Left colon (tissue), 2 donors: Measurements from ENCODE around the gene GNAO1. TPM values are rescaled to one million over a fixed set of nuclear protein-coding genes. Genes with fewer than 3 reads are reported as not detected.

ENCODE experiments used
- ATAC-seq: fragments of 200-7000 bp; cut with Tn5 transposase; one replicate; pipeline ENCODE4 v1.9.1; 2020; ENCODE audit warnings: mild to moderate bottlenecking, moderate library complexity
- DNase-seq, 2 donors: peaks; one replicate each; pipeline ENCODE4 v3.0.0-alpha.2; 2020
- intact Hi-C, 2 donors: fragments of 100-400 bp; cut with DNase I in 1 of 2; cut with micrococcal nuclease in 1 of 2; formaldehyde crosslinking; loops; one replicate each; pipeline versions ENCODE4 v1.11.2 to v1.14.0; 2022; cut with DNase I, micrococcal nuclease
- total RNA-seq, 2 donors: library from RNA; stranded (reverse); fragmentation: NEBNext Ultra II Directional; extraction: Animal tissue kit (Norgen Biotek cat#: 25700); gene quantifications; one replicate each; pipeline ENCODE4 v1.2.1, GENCODE V29; 2021
- donor health status: DM: no; HTN: no; CAD: no.
- donor health status: DM: yes; HTN: yes; CAD: no.

GNAO1 gene
- total RNA-seq, 2 donors from 2014 or later = 3.6 to 14.1 TPM

DNA sequence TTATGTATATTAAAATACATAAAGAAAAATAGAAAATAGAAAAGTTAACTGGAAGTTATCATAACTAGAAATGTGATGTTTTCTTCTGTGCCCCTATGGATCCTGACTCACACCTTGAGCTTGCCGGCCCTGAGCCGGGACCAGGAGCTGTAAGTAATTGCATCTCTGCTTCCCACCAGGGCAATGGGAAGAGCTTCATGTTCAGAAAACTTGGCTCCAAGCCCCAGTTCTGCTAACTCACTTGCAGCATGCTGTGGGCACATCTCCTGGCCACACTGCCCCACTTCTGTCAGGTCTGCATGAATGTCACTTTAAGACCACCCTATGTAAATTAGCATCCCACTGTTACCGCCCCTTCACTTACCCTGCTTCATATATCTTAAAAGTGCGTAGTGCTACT lies 37.2 kb downstream of the GNAO1 start:
- ATAC-seq = no peak
- no peak for DNase-seq
- intact Hi-C loops = no loop called here

DNA sequence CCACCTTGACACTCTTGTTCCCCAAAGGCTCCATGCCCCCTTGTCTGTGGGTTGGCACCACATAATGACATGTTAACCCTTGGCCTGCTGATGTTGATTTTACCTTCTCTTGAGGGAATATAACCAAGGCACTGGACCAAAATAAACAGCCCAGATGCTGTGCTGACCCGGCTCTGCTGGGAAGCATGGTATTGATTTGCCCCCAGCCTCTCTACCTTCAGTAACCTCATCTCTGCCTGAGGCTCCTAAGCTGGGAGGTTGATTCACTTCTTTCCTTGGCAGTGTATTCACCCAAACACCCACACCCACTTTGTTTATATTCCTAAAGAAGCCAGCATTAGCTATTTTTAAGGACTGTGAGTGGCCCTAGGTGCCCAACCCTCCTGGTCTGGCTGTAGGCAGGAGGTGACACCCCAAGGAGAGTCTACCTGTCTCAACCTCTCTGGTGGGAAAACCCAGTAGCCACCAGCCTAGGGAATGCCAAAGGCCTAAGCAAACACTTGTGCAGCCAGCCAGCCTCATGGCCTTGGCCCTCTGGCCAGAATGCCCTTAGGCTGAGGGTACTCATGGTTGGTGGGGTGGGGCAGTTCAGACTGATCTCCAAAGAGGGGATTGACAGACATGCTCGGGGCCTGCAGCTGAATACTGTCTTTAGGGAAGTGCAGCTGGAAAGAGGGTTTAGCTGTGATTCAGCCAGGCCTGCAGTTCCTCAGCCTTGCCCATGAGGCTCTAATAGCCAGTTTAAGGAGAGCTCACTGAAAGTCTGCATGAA lies 42.7 kb downstream of the GNAO1 start:
- no peak for DNase-seq
- intact Hi-C loops = no loop called here
- no peak for ATAC-seq

DNA sequence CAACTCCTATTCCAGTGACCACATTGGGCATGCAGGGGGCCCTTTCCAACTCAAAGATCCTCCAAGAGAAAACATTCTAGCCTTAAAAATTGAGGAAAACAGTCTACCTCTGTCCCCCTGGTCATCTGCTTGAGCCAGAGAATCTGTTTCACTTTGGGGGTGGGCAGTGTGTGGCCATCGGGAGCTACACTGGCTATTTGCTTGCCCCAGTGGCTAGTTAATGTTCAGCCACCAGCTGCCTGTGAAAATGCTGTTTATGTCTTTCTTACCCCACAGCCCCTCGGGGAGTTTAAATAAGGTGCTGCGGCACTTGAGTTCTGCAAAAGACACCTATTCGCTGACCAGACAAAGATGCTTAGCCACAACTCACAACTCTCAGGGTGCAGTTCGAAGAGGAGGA lies 43.4 kb downstream of the GNAO1 start:
- DNase-seq = no peak
- ATAC-seq = no peak
- intact Hi-C loops = no loop called here

DNA sequence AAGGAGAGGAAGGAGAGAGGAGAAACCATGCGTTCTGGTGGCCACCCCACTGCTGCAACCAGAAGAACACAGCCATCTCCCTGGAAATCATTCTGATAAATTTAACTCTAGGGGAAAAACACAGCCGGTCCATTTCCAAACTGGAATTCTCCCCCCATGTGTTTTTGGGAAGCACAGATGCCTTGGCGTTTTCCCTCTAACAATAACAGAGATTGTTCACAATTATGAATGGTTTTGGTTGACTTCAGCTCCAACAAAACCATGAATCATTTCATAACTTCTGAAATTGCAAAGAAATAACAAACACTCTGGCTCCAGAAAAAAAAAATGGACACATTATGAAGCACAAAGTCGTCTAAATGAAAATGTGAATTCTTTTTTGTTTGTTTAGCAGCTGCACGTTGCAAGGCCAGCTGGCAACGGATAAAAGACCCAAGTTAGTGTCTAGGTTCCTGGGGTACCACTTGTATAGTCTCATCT lies 46.2 kb downstream of the GNAO1 start:
- ATAC-seq (no peak), DNase-seq (no peak)
- intact Hi-C loops = no loop called here

DNA sequence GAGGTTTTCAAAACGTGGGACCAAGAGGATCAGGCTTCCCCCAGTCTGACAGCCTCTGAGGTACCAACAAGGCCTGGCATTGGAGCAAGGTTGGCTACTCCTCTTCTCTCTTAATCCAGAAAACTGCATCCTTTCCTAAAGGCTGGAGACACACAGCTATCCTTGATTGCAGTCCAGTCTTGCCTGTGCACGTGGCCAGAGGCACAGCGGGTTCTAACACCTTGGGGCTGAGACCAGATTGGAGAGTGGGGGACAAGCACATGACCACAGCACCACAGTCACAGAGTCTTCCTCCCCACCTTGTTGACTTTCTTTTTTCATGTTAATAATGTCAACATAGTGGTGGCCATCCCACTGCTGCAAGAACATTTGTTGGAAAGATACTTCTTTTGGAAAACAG lies 46.9 kb downstream of the GNAO1 start:
- intact Hi-C loops = no loop called here
- ATAC-seq = no peak
- DNase-seq = no peak

DNA sequence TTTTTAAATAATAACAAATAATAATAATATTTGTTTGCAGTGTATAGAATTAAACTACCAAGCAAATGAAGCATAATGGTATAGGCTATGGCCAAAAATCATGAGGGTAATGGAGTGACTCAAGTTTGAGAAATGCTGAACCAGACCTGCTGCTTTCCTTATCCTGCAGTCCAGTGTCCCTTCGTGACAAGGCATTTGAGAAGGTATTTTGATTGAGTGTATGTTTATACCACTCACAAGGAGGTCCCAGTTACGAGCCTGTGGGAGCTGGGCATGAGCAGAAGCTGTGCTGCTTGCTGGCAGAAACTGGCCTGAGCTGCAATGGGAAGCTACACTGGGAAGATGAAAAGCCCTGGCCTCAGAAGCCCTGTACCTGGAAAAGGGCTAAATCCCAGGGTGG lies 50.3 kb downstream of the GNAO1 start:
- ATAC-seq (no peak), DNase-seq (no peak)

DNA sequence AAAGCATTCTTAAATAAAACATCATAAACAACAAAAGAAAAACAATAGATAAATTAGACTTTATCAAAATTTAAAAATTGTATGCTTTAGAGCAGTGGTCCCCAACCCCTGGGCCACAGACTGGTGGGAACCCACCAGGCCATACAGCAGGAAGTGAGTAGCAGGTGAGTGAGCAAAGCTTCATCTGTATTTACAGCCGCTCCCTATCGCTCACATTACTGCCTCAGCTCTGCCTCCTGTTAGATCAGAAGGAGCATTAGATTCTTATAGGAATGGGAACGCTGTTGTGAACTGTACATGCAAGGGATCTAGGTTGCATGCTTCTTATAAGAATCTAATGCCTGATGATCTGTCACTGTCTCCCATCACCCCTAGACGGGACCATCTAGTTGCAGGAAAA lies 51.5 kb downstream of the GNAO1 start:
- intact Hi-C loops = no loop called here
- ATAC-seq (no peak), DNase-seq (no peak)

More for the DNA sequence above, 50.3 kb downstream of the GNAO1 start:
- intact Hi-C loops = no loop called here

DNA sequence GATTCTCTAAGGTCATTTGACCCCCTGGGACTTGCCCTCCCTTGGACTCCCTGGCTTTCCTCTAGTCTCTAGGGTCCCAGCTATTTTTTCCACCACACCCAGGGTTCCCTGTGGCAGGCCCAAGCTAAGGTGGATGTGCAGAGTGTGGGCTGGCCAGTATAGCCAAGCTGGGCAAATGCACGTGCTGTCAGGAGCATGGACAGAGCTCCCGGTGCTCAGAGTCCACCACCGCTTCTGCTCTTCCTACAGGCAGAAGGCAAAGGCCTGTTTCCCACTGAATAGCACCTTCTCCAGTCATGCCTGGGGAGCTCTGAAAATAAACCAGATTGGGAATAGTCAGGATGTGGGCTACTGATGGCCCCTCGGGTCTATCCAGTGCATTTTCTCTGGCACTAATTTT lies 53.3 kb downstream of the GNAO1 start:
- ATAC-seq (no peak), DNase-seq (no peak)
- intact Hi-C loops = no loop called here

DNA sequence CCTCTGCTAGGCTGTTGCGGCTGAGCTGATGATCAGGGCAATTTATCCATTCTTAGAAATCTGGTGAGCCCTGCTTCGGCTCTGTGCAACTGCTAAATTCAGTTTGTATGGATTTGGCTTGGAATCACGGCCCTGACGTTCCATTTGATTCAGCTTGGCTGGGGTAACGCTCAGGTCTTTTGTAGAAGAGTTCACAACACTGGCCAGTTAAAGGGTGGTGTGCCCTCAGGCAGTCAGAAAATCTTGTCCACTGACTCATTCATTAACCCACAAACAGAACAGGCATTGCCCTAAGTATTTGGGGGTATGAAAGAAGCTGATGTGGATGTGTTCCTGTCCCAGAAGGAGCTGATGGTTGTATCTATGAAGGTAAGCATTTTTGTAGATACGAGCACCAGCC lies 53.9 kb downstream of the GNAO1 start:
- intact Hi-C loops = no loop called here
- no peak for DNase-seq
- no peak for ATAC-seq

DNA sequence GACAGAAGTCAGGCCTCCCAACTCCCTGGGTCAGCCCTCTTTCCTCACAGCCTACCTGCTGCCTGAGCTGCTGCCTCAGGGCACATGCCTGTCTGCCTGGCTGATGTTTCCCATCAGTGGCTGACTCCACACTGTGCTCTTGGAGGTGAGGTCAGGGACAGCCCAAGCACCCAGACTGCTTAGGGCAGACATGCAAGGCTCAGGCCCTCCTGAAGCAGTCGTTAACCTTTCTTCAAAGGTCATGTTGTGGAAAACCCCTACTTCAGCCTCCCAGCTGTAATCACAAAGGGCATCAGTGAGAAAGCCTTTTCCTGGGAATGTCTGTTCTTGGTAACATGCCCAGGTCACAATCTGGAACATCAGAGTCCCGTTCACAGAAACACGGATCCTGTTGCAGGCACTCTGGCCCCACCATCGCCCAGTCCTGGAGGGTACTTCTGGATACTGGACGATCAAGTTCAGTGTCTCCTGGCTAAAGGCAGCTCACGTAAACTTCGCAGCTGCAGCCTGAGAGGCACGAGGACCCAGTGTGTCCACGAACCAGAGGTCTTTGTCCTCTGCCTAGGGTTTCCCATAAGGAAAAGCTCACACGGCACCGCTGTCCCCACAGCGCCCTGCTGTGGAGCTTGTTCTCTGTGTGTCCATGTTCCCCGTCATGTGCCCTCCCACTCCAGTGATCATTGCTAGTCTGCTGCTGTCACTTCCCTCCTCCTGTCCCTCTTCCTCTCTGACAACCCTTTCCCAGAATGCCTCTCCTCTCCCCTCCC lies 54.9 kb downstream of the GNAO1 start:
- no peak for DNase-seq
- no peak for ATAC-seq
- intact Hi-C loops = no loop called here

DNA sequence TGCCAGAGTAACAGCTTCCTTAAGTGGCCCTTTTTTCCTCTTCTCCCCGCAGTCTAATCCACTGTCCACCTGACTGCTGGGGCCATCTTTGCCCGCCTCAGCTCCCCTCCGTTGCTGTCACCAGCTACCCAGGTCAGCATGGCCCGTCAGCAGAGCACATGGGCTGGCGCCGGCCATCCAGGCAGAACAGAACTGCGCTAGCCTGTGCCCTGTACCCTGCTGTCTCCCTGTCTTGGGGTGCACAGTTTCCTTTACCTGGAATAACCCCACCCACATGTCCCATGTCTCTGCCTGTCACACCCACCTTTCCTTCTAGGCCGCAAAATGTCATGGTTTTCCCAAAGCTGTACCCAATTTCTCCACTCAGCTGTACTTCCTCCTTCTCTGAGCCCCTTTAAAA lies 55.7 kb downstream of the GNAO1 start:
- intact Hi-C loops = no loop called here
- DNase-seq (no peak), ATAC-seq (no peak)

DNA sequence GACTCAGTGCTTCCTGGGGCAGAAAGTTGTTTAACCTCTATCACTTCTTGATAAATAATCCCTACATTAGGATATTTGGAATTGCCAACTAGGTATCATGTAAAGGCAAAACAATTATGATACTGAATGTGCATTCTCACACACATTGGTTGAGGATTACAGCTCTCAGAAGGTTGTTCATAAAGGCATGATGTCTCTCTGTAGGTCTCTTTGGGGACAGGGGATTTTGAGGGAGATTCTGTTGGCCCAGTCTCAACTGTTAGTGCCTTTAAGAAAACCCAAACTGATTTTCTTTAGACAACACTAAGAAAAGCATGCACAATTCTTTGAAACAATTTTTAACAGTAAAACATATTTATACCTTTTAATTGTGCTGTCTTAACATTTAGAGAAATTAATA lies 56.5 kb downstream of the GNAO1 start:
- ATAC-seq (no peak), DNase-seq (no peak)
- intact Hi-C loops = no loop called here

DNA sequence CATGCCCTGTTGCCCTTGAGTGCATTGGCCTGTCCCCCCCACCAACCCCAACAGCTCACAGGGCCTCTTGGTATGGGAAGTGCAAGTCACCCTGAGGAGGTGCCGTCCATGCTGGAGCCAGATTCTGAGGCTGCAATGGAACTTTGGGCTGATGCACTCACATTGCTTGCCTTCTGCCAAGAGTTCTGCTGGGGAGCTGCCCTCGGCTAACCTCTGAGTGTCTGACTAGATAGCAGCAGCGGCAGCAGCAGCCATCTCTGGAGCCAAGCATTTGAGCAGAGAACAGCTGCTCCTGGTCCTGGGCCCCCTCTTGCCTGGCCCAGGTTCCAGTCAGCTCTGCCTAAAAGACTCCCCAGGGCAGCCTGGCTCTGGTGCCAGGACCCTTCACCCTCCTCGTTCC lies 61.5 kb downstream of the GNAO1 start:
- ATAC-seq (no peak), DNase-seq (peak in 1 of 2 donors; percentile 23)
- intact Hi-C loops = no loop called here

DNA sequence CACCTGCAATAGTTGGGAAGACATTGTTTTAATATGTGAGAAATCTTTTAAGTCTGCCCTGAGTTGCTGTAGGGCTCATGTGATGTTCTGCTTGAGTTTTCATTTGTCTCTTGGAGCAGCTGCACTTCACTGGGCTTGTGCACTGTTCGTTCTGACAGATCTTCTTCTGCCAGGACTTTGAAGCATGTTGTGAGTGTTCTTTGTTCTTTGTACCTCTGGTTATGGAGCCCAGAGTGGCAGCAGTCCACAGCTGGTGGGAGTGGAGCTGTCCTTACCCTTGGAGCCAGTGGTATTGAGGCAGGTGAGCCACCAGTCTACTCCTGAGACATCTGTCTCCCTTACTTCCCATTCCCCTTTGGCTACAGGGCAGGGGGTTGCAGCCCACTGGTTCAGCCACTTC lies 64.6 kb downstream of the GNAO1 start:
- ATAC-seq (no peak), DNase-seq (no peak)
- intact Hi-C loops = no loop called here

DNA sequence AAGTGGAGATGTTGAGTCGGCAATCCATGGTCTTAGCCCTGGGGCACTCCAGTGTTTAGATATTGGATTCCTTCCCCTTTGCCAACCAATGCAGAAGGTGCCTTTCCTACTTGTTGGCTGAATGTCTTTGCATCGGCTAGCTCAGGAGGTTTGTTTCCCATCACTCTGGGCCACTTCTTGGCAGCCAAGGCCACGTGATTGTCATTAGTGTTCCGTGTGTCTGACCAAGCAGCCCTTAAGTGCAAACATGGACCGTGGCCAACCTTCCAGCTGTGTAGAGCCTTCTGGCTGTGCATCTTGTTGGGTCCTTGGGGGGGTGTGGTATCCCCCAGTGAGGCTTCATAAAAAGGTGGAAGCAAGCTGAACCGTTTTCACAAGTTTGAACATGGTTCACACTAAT lies 66.0 kb downstream of the GNAO1 start:
- DNase-seq = peak; percentile 49 to 77
- no peak for ATAC-seq

DNA sequence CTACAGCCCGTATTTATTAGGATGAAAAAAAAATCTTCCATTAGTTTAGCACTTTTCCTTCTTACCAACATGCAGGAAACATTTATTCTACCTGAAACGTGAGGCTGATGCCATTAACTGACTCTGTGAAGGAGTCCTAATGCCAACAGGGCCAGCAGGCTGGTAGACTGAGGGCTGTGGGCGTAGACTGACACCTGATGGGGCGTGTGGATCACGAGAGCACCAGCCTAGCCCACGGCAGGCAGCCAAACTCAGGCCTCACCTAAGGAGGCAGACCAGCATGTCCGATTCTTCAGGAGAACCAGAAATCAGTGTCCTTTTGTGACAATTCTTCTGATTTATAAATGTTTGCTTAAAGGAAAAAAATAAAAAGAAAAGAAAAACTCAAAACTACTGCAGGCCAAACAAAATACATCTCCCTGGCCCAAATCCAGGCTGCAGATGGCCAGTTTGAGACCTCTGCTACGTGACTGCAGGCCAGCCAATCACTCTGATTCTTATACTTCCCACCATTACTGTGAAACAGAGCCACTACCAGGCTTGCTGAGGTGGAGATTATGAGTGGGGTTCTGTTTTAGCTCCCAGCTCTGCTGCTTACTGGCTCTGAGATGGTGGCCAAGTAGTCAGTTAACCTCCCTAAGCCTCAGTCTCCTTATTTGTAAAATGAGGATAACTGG lies 66.5 kb downstream of the GNAO1 start:
- DNase-seq (no peak), ATAC-seq (no peak)
- intact Hi-C loops = no loop called here

More for the DNA sequence above, 66.0 kb downstream of the GNAO1 start:
- intact Hi-C loops = no loop called here

DNA sequence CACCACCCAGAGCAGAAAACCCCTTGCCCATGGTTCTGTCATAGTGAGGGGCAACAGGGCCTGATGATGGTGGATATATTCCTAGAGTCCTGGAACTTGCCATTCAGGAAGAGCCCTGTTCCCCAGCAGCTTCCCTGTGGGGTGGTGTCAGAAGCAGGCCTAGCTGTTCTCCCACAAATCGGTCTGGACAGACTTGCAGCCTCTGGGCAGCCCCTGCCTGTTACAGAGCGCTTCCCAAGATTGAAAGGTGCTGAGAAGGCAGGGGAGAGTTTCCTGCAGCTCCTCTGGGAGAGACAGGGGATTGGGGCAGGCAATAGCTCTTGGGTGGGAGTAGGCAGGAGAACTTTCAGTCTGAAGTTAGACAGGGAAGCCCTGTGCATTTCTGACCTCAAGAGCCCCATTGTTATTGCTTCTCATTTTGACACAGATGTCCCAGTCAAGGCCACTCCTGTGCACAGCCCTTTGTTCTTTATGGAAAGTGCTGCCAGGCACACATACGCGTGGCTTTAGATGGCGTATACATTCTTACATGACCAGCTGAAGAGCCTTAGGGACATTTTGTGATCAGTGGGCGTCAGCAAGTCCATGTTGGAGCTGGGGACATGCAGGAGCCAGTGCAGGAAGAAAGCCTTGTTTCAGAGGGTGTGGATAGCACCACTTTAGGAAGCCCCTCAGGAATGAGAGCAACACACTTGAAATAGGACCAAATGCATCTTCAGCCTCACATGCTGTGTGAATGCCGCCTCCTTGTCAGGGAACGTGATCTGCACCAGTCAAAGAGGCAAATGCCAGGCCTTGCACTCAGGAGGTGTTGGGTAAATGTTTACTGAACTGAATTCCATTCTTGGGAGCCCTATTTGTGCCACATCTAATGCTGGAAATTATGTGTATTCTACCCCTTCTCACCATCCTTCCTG lies 67.5 kb downstream of the GNAO1 start:
- intact Hi-C loops = no loop called here
- ATAC-seq (no peak), DNase-seq (no peak)

DNA sequence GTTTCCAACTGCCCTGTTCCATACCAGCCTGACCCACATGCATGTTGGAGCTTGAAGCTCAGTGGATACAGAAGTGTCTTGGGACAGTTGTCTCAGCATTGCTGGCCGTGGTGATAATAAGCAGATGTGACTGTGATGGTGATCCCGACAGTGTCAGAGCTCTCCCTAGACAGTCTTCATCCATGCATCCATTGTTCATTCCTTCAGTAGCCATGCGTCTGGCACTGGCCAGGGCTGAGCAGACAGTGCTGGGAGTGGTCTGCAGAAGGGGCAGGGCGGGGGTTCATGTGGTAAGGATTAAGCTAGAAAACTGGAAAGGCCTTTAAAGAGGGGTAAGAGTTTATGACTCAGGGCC lies 68.1 kb downstream of the GNAO1 start:
- ATAC-seq (no peak), DNase-seq (no peak)
- intact Hi-C loops = no loop called here
